Activated naive CD8-positive, alpha-beta T cell treated with anti-CD3 and anti-CD28 coated beads for 36 hours (primary cell): ENCODE data around the gene OR5I1. TPM values are rescaled to one million over a fixed set of nuclear protein-coding genes. Genes with fewer than 3 reads are reported as not detected.
"Not testable (repeated sequence)": the region's sequence is repeated elsewhere in the genome, so short reads cannot be mapped to it uniquely, and the experiment has no call there.

Source experiments
- DNase-seq: peaks from one replicate; pipeline ENCODE4 v3.0.0; 2021
- H3K27ac Mint-ChIP-seq: one replicate; pipeline ENCODE4 v1.8.0; 2022; ENCODE audit warnings: mild to moderate bottlenecking, moderate library complexity, mixed read lengths
- H3K27me3 Mint-ChIP-seq: one replicate; pipeline ENCODE4 v1.8.0; 2022; ENCODE audit warnings: mild to moderate bottlenecking, mixed read lengths
- H3K36me3 Mint-ChIP-seq: one replicate; pipeline ENCODE4 v1.8.0; 2021; ENCODE audit warnings: mild to moderate bottlenecking, mixed read lengths
- H3K4me1 Mint-ChIP-seq: one replicate; pipeline ENCODE4 v1.8.0; 2021; ENCODE audit warnings: mixed read lengths
- H3K4me3 Mint-ChIP-seq: one replicate; pipeline ENCODE4 v1.8.0; 2022; ENCODE audit warnings: mild to moderate bottlenecking, moderate library complexity, mixed read lengths
- H3K9me3 Mint-ChIP-seq: one replicate; pipeline ENCODE4 v1.8.0; 2022; ENCODE audit warnings: mixed read lengths
- total RNA-seq, 2 experiments: library from RNA; stranded (reverse); gene quantifications; one replicate each; pipeline ENCODE4 v1.2.3, GENCODE V29; 2021

OR5I1 gene
- not detected for total RNA-seq

DNA sequence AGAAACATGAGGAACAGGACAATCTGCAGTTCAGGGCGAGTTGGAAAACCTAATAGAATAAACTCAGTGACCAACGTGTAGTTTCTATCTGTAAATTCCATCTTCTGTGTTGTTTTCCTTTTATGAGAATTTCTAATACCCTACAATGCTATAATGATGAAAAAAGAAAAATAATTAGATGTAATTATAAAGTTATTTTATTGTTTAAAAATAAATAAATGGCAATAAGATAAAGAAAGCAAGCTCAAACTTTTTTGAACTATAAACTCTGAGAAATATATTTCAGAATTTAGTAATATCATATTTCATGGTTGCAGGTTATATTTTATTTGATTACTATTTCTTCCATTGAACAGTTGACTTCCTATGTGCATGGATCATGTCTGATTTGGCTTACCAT, at the start of gene OR5I1:
OR5I1 (minus strand) TSS at position 101 of the 400 bp plus-strand sequence; CDS start at position 101, 0 bp downstream.
- peaks cover 3% of the 10 kb centered on the region for H3K9me3 Mint-ChIP-seq
- no peak for DNase-seq
- no peaks in the 10 kb centered on the region for H3K36me3 Mint-ChIP-seq
- H3K27me3 Mint-ChIP-seq, result no peaks in the 10 kb centered on the region
- no peak within 1 kb of the TSS for H3K4me3 Mint-ChIP-seq
- no peaks in the 10 kb centered on the region for H3K4me1 Mint-ChIP-seq
- H3K27ac Mint-ChIP-seq, result no peak within 1 kb of the TSS

DNA sequence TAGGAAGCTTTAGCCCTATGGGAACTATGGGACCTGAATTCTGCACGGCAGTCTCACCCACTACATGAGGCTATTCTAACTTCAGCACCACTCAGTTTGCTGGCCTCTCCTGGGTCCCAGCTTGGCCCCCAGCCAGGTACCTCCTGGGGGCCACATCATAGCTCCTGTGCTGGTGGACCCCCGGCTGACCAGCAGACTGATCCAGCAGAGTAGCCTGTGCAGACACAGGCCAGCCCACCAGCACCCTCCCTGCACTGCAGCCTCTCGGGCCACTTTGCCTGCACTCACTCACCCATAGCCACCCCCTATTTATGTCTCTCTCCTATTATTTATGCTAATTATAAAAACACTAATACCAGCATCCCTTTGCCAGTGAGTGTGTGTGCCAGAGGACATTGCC, 34.7 kb upstream of the OR5I1 start:
- H3K4me1 Mint-ChIP-seq, result no peaks in the 10 kb centered on the region
- no peaks in the 10 kb centered on the region for H3K36me3 Mint-ChIP-seq

DNA sequence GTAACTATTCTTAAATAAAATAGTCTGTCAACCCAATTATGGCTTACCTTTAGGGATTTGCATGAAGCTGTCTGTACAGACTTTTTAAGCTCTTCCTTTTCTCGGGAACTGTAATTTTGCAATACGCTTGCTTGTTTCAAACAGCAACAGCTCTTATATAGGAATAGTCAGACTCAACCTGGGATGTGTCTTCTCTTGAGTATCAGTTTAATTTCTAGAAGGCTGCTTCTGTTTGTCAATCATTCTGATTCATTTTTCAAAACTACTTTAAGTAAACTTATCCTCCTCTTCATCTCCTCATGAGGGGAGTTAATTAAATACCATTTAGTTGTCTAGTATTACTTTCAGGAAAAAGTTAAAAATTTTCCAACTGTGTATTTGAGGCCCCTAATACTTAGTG, 33.6 kb upstream of the OR5I1 start, which contains the start of gene OR10AG1:
OR10AG1 (minus strand) TSS at position 101 of the 400 bp plus-strand sequence; CDS start at position 63, 38 bp downstream.
- no peaks in the 10 kb centered on the region for H3K36me3 Mint-ChIP-seq
- H3K4me3 Mint-ChIP-seq, result no peak within 1 kb of the TSS
- H3K9me3 Mint-ChIP-seq, result peaks cover 4% of the 10 kb centered on the region
- no peaks in the 10 kb centered on the region for H3K4me1 Mint-ChIP-seq
- no peak within 1 kb of the TSS for H3K27ac Mint-ChIP-seq
- no peak for DNase-seq
- H3K27me3 Mint-ChIP-seq, result no peaks in the 10 kb centered on the region

More for the DNA sequence above, 34.7 kb upstream of the OR5I1 start:
- DNase-seq, result no peak
- Mint-ChIP-seq H3K27ac (no peak overlapping the region), H3K9me3 (peaks cover 4% of the 10 kb centered on the region), H3K27me3 (no peaks in the 10 kb centered on the region), H3K4me3 (no peak overlapping the region)

DNA sequence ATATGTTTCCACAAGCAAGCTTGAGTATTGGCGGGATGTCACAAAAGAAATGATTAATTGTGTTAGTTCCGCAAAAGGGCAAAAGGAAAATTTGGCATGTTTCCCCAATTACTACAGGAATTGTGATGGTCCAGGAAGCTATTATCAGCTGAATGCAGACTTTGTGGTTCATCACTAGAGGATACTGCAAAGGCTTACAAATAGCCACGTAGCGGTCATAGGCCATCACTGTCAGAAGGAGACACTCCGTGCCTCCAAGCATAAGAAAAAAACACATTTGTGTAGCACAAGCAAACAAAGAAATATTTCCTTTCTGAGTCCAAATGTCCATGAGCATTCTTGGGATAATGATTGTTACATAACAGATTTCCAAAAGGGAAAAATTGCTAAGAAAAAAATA, 31.7 kb upstream of the OR5I1 start:
- H3K4me3 Mint-ChIP-seq, result no peak overlapping the region
- H3K4me1 Mint-ChIP-seq, result no peaks in the 10 kb centered on the region
- H3K36me3 Mint-ChIP-seq, result no peaks in the 10 kb centered on the region
- no peak overlapping the region for H3K27ac Mint-ChIP-seq
- no peak for DNase-seq
- H3K27me3 Mint-ChIP-seq, result no peaks in the 10 kb centered on the region
- peaks cover 1% of the 10 kb centered on the region for H3K9me3 Mint-ChIP-seq

DNA sequence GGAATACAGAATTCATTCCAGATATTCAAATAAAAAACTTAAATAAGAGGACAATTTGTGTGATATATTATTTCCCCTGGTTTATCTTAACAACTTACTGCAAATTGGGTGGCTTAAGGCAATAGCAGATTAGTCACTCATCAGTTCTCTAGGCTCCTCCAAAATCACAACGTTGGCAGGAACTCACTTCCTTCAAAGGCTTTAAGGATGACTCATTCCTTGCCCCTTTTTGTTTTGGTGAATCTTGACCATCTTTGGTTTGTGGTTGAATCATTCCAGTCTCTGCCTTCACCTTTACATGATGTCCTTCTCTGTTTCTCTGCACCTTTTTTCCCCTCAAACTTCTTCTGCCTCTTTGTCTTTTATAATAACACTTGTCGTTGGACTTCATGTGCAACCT, 30.2 kb upstream of the OR5I1 start:
- no peak overlapping the region for H3K4me3 Mint-ChIP-seq
- H3K9me3 Mint-ChIP-seq, result peaks cover 5% of the 10 kb centered on the region
- no peaks in the 10 kb centered on the region for H3K27me3 Mint-ChIP-seq
- H3K27ac Mint-ChIP-seq, result no peak overlapping the region
- no peaks in the 10 kb centered on the region for H3K36me3 Mint-ChIP-seq
- no peak for DNase-seq
- no peaks in the 10 kb centered on the region for H3K4me1 Mint-ChIP-seq

DNA sequence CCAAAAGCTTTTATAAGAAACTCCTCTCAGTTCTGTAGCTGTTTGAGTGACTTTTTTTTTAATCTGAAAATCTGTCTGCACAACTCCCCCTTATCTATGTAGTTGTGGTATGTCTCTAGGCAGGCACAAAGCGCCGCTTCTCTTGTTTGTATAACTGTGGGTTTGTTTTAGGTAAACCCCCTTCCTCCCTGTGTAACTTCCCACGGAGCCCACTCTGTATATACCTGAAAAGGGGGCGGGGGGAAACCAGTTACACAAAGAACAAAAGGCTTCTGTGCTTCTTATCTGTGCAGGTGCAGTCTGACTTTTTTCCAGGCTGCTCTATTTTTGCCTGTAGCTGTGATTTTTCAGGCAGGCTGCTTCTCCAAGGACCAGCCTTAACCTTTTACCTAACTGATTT, 20.3 kb upstream of the OR5I1 start:
- no peak overlapping the region for H3K27ac Mint-ChIP-seq
- H3K9me3 Mint-ChIP-seq, result no peaks in the 10 kb centered on the region
- DNase-seq, result no peak
- no peak overlapping the region for H3K4me3 Mint-ChIP-seq
- H3K4me1 Mint-ChIP-seq, result no peaks in the 10 kb centered on the region
- H3K27me3 Mint-ChIP-seq, result no peaks in the 10 kb centered on the region
- H3K36me3 Mint-ChIP-seq, result no peaks in the 10 kb centered on the region

DNA sequence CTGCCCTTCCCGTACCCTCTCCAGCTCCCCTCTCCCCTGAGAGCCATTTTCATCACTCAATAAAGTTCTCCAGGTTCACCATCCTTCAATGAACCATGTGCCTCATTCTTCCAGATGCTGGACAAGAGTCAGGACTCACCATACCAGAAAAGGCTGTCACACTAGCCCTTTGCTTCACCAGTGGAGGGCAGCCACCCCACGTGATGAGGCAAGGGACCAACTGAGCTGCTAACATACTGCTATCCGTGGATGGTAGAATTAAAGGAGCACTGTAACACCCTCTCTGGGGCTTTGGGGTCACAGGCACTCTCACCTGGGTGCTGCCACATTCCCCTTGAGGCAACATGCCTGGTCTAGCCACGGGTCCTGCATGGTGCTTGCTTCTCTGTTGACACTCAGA, 13.1 kb upstream of the OR5I1 start:
- no peak for DNase-seq
- no peak overlapping the region for H3K4me3 Mint-ChIP-seq
- no peaks in the 10 kb centered on the region for H3K27me3 Mint-ChIP-seq
- peaks cover 5% of the 10 kb centered on the region for H3K9me3 Mint-ChIP-seq
- no peak overlapping the region for H3K27ac Mint-ChIP-seq
- no peaks in the 10 kb centered on the region for H3K36me3 Mint-ChIP-seq
- no peaks in the 10 kb centered on the region for H3K4me1 Mint-ChIP-seq

DNA sequence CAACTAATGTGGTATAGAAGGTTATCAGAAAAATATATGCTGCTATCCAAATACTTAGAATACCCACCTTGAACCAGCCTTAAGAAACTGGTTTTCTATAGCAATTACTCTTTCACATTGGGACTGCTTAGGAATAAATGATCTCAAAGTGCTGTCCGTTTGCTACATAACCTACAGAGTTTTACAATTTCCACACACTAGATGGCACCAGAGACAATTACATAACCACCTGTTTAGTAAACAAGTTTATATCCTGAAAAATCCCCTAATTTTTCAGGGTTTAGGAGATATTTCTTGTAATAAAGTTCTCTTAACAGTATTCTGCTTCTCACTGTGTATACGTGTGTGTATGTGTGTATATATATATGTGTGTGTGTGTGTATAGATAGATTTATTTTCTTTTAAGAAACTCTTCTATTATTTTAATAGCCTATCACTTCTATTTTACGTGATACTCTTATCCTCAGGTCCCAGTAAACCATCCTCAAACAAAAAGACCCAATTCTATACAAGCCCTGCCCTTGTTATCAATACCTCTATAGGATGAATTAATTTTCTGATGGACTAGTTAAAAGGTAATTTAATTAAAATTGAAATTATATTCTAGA, 6.7 kb upstream of the OR5I1 start:
- no peaks in the 10 kb centered on the region for H3K36me3 Mint-ChIP-seq
- no peak overlapping the region for H3K27ac Mint-ChIP-seq
- H3K4me1 Mint-ChIP-seq, result no peaks in the 10 kb centered on the region
- DNase-seq, result no peak
- no peaks in the 10 kb centered on the region for H3K9me3 Mint-ChIP-seq
- no peaks in the 10 kb centered on the region for H3K27me3 Mint-ChIP-seq
- no peak overlapping the region for H3K4me3 Mint-ChIP-seq

DNA sequence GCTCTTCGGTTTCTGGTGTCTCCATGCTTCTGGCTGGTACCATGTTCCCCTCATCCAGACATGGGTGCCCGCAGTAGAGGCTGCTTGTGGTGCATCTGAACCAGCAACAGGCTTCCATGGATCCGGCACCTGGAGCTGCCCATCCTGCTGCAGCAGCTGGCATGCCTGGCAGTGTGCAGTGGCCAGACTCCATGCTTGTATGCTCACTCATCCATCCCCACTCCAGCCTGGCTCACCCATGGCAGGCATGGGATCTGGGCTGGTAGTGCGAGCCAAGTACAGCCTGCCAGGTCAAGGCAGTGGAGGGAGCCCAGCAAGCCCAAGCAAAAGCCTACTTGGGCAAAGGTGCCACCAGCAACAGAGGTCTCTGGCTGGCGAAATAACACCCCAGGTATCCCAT, 15.7 kb downstream of the OR5I1 start:
- H3K36me3 Mint-ChIP-seq, result no peaks in the 10 kb centered on the region
- no peaks in the 10 kb centered on the region for H3K27me3 Mint-ChIP-seq
- H3K4me1 Mint-ChIP-seq, result no peaks in the 10 kb centered on the region
- H3K27ac Mint-ChIP-seq, result no peak overlapping the region
- DNase-seq, result no peak
- H3K9me3 Mint-ChIP-seq, result peaks cover 6% of the 10 kb centered on the region
- no peak overlapping the region for H3K4me3 Mint-ChIP-seq

DNA sequence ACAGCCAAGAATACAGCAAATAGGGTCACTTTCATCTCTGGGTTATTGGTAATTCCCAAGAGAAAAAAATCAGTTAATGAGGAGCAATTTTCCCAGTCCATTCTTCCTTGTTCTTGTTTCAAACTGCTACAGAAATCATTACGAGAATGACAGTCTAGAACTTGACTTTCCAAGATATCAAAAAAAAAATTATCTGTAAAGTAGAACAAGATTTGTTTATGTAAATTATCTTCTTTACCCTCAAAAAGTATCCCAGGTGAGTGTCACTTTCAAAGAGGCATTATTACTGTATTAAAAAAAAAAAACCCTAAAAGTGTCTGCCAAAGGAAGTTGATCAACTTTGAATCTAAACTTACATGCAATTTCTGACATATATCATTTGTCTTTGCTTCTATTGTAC, 21.7 kb downstream of the OR5I1 start, which contains the start of gene OR5W2:
OR5W2 (minus strand) TSS at position 101 of the 400 bp plus-strand sequence; CDS start at position 101, 0 bp downstream.
- no peak for DNase-seq
- Mint-ChIP-seq H3K36me3 (no peaks in the 10 kb centered on the region), H3K27me3 (no peaks in the 10 kb centered on the region), H3K27ac (no peak within 1 kb of the TSS), H3K9me3 (peaks cover 6% of the 10 kb centered on the region), H3K4me3 (no peak within 1 kb of the TSS), H3K4me1 (no peaks in the 10 kb centered on the region)

DNA sequence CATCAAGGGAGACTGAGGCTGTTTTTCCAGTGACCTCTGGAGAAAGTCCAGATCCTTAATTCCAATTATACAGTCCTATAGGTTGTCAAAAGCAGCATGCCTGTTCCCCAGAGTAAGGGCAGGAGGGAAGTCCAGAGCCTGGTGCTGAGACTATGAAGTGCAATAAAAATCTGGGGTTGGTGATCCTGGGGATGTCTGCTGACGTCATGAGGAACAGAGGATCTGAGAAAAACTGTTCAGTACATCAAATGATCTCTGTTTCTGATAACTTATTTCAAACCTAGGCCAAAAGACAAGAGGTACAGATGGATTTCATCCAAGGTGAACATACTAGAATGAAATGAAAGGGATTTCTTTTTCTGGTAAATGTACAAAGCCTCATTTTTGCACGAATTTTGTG, 33.9 kb downstream of the OR5I1 start:
- Mint-ChIP-seq H3K27ac (no peak overlapping the region), H3K4me1 (no peaks in the 10 kb centered on the region), H3K27me3 (no peaks in the 10 kb centered on the region), H3K4me3 (no peak overlapping the region), H3K9me3 (peaks cover 7% of the 10 kb centered on the region), H3K36me3 (no peaks in the 10 kb centered on the region)
- DNase-seq, result no peak

DNA sequence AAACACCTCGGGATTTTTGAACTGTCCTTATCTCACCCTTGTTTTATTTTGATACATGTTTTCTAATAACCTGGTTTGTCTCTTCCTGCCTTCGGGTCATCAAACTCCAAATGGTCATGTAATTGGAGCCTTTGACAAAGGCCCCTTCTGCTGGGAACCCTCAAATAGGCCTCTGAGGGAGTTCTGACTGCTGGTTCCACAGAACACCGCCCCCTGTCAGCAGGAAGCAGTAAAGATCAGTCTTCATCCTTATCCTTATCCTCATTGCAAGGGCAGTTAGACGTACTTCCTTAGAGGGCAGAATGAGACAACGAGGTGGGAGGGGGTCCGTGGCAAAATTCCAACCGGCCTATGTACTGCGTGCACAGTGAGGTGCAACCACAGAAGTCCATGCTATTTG, 41.0 kb downstream of the OR5I1 start:
- peaks cover 8% of the 10 kb centered on the region for H3K9me3 Mint-ChIP-seq
- DNase-seq, result no peak
- H3K4me3 Mint-ChIP-seq, result no peak overlapping the region
- H3K4me1 Mint-ChIP-seq, result no peaks in the 10 kb centered on the region
- H3K27ac Mint-ChIP-seq, result no peak overlapping the region
- H3K27me3 Mint-ChIP-seq, result no peaks in the 10 kb centered on the region
- no peaks in the 10 kb centered on the region for H3K36me3 Mint-ChIP-seq

DNA sequence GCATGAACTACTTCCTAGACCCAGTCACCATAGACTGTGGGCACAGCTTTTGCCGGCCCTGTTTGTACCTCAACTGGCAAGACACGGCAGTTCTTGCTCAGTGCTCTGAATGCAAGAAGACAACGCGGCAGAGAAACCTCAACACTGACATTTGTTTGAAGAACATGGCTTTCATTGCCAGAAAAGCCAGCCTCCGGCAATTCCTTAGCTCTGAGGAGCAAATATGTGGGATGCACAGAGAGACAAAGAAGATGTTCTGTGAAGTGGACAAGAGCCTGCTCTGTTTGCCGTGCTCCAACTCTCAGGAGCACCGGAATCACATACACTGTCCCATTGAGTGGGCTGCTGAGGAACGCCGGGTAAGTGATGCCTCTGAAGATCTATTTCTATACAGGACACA, 50.7 kb downstream of the OR5I1 start:
- not testable (repeated sequence) for H3K36me3 Mint-ChIP-seq, H3K27me3 Mint-ChIP-seq, H3K4me3 Mint-ChIP-seq, H3K4me1 Mint-ChIP-seq, DNase-seq, H3K27ac Mint-ChIP-seq, H3K9me3 Mint-ChIP-seq

Other genes starting within 250 kb of the OR5I1 start
- not detected for gene OR5D13, start 163.0 kb downstream of the OR5I1 start, total RNA-seq
- not detected for gene OR5D14, start 140.8 kb downstream of the OR5I1 start, total RNA-seq
- not detected for gene OR5L1, start 125.0 kb downstream of the OR5I1 start, total RNA-seq
- gene OR5D18, start 116.8 kb downstream of the OR5I1 start, total RNA-seq, result not detected
- gene OR5L2, start 109.2 kb downstream of the OR5I1 start, total RNA-seq, result not detected
- gene OR5D16, start 97.6 kb downstream of the OR5I1 start, total RNA-seq, result not detected
- not detected for gene TRIM51, start 53.1 kb downstream of the OR5I1 start, total RNA-seq
- gene OR5W2, start 21.8 kb downstream of the OR5I1 start, total RNA-seq, result not detected
- not detected for gene OR10AG1, start 33.5 kb upstream of the OR5I1 start, total RNA-seq
- not detected for gene OR5F1, start 58.2 kb upstream of the OR5I1 start, total RNA-seq
- gene OR5AS1, start 91.3 kb upstream of the OR5I1 start, total RNA-seq, result not detected
- gene OR8I2, start 156.9 kb upstream of the OR5I1 start, total RNA-seq, result not detected
- not detected for gene OR8H2, start 167.3 kb upstream of the OR5I1 start, total RNA-seq
- not detected for gene OR8H3, start 186.0 kb upstream of the OR5I1 start, total RNA-seq
- not detected for gene OR8J3, start 203.8 kb upstream of the OR5I1 start, total RNA-seq
- not detected for gene OR8K5, start 223.9 kb upstream of the OR5I1 start, total RNA-seq
- not detected for gene OR5J2, start 240.2 kb upstream of the OR5I1 start, total RNA-seq